GM21576 (cell line): ENCODE measurements around the gene LINC00237.

Source experiments
- ATAC-seq: cut with Tn5 transposase; IDR thresholded peaks from one replicate; pipeline ENCODE4 v1.9.1; 2021; ENCODE audit warnings: mild to moderate bottlenecking, moderate library complexity; ENCODE audit not compliant: unreplicated experiment

LINC00237 gene

DNA sequence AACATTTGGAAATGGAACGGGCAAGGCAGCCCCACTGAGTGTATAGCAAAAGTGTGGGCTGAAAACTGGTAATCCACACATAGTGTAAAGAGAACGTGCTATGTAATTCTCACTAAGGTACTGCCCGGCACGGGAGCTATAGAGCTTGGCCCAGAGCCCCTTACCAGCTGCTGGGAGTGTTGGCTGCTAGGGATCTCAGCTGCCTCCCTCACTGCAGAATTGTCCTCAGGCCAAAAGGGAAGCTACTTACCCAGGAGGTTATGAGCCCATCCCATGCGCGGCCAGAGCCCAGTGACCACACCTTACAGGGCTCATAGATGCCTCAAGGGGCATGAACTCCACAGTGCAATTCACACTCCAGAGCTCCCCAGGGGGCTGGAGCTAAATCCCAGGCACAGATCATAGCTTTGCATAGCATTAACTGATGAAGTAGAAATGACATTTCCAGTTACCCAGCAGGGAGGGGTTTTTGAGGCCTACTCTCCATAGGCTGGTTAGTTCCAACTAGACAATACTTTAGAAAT, 56.8 kb downstream of the LINC00237 start:
- no peak for ATAC-seq

DNA sequence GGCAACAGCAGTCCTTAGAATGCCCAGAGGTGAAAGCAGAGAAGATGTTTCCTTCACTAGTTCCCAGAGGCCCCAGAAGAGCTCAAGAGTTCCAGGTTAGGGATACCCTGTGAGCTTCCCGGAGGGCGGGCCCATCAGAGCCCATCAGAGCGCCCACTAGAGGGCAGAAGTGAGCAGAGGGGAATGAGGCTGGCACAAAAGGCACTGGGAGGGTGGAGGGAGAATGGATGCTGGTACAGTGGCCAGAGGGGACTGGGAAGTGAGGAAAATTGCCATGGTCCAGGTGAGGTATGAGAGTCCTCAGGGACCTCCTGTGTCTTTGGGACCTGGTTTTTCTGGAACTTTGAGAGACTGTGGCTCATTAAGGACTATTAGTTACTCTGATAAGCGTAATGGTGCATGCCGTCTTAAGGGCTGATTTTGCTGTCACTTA, 57.3 kb downstream of the LINC00237 start:
- ATAC-seq: no peak

DNA sequence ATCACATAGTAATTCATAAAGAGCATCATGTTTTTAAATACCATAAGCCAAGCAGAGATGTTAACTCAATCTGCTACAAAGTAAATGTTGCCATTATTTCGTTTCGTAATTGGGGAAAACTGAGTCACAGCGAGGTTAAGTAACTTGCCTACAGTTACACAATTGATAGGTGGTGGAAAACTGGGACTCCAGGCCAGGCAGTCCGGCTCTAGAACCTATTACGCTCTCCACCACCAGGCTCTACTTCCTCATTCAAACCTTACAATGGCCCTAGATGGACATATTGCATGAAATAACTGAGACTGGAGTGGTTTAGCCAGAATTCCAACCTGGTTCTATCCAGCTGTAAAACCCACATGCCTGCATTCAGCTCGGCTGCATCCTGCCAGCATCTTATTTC, 58.2 kb downstream of the LINC00237 start:
- ATAC-seq: no peak

DNA sequence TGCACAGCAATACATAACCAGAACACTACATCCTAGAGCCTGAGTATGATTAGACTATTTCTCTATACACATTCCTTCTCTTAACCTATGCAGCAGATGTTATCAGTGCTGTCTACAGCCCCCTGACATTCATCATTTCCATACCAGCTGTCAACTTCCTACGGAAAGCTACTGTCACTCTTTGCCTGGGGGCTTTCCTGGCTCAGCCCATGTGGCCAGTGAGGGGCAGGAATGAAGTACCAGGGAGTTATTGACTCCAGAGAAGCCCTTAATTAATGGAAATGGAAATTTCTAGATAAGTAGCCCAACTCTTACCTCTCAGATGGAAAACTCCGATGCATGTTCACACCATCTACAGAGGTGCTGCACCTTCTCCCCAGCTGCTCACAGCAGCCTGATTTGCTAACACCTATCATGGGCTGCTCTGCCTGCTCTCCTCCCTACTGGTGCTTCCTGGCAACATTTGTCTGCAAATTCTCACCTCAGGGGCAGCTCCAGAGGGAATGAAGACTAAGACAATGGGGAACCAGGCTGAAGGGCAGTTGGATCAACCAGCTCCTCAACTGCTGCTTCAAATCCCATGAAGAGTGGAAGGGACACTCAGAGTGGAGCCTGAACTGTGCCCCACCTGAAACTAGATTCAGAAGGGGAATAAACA, 59.6 kb downstream of the LINC00237 start:
- ATAC-seq: no peak
